Melanocyte of skin (primary cell): ENCODE data around the gene TMEM238L. TPM values are rescaled to one million over a fixed set of nuclear protein-coding genes. Genes with fewer than 3 reads are reported as not detected.

Experiments
- small RNA-seq, 2 donors: library from RNA; depleted of rRNA; stranded (forward); fragments of <200 nt; gene quantifications; one replicate each; pipeline ENCODE3, GENCODE V24; 2012
- total RNA-seq, 2 donors: library from RNA; depleted of rRNA; stranded (reverse); fragments of >200 nt; gene quantifications; 2 replicates each; pipeline ENCODE4 v1.2.3, GENCODE V29; 2012

TMEM238L gene
- not detected for total RNA-seq

GRCh38 chr17:10803830-10804475, at the start of gene TMEM238L:
TMEM238L (minus strand) TSS chr17:10804099; CDS start chr17:10803963, 136 bp downstream.

GRCh38 chr17:10837921-10838320, 34.0 kb upstream of the TMEM238L start, which contains the start of gene PIRT:
PIRT (minus strand) TSS chr17:10838087; CDS start chr17:10825645, 12,442 bp downstream.

Small RNA genes within 50 kb of the gene (small RNA-seq; reads per million reads assigned to genes)
- gene AC015908.2 = 0 reads per million in 2 donors
- gene TMEM238L = 0 reads per million in 2 donors

Other genes starting within 250 kb of the TMEM238L start
- under 1 TPM; 0.67 to 0.69 TPM for gene MYH3, start 146.8 kb downstream of the TMEM238L start, total RNA-seq
- 10 to 100 TPM; 16.2 to 26.6 TPM for gene SCO1, start 106.6 kb downstream of the TMEM238L start, total RNA-seq
- gene ADPRM, start 106.5 kb downstream of the TMEM238L start, total RNA-seq = 10 to 100 TPM; 14.7 to 16.2 TPM
- gene TMEM220, start 74.1 kb downstream of the TMEM238L start, total RNA-seq = 1 to 10 TPM; 1.7 to 5.0 TPM
- gene PIRT, start 34.0 kb upstream of the TMEM238L start, total RNA-seq = not detected